C4-2B (cell line): ENCODE measurements around the gene GTF2IRD1.

Source experiments
- CTCF ChIP-seq: fragments of 450-650 bp; conservative IDR thresholded peaks from 2 replicates; pipeline ENCODE4 v1.5.1; 2017; ENCODE audit warnings: mild to moderate bottlenecking
- ZFX ChIP-seq: fragments of 450-650 bp; IDR thresholded peaks from 2 replicates; pipeline ENCODE4 v1.6.1; 2017

DNA sequence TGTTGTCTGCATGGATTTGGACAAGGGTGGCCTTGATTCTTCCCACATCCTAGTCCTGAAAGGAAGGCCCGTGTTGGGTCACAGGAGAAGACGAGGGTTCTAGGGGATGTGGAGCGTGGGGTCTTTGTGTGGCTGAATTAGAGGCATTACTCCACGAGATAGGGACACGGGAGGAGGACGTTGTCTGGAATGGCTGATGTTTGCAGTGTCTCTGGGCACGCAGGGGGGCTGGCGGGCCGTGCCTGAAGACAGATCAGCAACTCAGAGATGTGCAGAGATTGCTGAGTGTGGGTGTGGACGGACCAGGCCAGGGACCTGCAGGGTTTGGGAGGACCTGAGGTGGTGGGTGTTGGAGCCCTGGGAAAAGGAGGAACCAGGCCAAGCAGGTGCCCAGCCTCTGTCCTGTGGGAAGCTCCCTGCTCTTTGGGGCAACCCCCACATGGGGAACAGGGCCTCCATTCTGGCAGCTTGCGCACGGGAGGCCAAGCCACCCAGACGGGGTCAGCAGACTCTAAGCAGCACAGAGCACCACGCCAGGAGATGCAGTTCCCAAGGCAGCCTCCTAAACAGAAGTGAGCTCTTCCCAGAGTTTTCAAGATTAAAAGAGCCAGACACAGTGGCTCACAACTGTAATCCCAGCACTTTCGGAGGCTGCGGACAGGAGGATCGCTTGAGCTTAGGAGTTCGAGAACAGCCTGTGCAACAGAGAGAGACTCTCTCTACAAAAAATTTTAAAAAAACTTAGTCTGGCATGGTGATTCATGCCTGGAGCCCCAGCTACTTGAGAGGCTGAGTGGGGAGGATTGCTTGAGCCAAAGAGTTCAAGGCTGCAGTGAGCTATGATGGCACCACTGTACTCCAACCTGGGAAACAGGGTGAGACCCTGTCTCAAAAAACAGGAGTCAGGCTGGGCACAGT lies 132.8 kb downstream of the GTF2IRD1 start:
- TF ChIP-seq CTCF (no peak), ZFX (no peak)
